Femur (tissue), 1 donor: ENCODE results near the gene LIN52.

Source experiments
- DNase-seq: peaks from one replicate; pipeline ENCODE4 v3.0.0-alpha.2; 2017

LIN52 gene

DNA sequence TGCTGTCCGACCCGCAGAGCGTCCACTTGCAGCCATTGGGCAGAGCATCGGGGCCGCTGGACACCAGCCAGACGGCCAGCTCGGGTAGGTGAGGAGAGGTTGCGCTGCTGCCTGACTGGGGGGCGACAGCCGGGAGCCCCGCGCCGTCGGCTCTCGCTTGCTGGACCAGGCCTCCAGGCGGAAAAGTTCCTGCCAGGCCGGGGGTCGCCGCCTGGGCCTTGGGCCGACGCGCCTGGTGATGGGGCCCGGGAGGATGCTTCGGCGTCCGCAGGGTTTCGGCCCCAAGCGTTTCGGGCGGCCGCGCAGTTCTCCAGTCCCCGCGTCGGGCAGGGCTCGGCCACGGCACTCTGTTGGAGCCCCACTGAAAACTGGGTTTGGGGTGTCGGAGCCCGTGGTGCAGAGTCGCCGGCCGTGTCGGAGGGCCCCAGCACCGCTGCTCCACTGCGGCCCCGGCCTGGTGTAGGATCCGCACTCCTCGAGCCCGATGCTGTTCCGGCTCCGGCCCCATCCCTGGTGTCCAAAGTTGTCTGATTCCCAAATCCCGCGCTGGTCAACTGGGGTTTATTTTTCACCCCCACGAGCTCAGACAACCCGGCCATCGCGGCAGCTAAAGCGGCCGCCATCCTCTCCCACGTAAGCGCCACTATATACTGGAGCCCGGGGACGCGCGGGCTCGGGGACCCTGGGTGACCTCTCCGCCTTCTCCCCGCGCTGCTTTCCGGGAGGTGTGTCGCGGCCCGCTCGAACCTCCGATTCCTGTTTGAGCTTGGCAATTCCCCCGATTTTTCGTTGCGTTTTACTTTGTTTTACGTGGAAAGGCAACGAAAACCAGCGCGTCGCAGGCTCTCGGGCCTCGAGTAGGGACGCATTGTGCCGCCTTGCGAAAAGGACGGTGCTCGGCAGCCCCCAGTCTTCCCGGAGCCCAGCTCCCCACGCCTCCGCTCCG is 155.4 kb downstream of the LIN52 start:
- DNase-seq: no peak

DNA sequence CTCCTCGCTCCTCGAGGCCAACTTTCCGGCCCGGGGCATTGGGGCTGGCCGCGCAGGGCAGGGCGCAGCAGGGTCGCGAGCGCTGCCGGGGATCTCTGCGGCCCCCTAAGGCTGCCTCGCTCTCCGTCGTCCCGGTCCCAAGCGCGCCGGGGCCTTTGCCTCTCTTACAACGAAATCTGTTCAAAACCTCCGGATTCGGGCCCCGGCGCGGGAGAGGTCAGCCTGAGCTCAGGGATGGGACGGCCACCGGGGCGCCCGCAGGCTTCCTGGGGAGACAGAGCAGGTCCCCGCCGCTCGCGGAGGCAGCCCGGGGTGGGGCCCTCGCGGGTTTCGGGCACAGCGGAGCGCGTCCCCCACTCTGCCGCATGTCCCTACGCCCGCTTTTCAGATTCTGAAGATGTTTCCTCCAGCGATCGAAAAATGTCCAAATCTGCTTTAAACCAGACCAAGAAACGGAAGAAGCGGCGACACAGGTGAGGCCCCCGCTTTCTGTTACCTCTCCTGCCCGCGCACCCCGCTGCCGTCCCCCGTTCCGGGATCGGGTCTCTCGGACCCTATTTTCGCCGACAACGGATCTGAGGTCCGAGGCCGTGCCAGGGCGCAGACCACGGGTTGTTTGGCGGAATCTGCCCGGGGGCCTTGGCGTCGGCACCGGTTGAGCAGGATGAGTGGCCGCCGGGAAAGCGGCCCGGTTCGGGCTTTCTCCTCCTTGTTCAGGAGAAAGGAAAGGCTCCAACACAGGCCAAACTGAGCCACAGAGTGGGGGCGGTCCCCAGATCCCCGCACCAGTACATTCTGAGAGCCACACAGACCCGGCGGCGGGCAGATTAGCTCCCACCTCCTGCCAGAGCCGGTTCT is 156.3 kb downstream of the LIN52 start:
- no peak for DNase-seq

- no peak for DNase-seq
These were observed 156.9 kb downstream of the LIN52 start for GRCh38 chr14:74241652-74242017.

DNA sequence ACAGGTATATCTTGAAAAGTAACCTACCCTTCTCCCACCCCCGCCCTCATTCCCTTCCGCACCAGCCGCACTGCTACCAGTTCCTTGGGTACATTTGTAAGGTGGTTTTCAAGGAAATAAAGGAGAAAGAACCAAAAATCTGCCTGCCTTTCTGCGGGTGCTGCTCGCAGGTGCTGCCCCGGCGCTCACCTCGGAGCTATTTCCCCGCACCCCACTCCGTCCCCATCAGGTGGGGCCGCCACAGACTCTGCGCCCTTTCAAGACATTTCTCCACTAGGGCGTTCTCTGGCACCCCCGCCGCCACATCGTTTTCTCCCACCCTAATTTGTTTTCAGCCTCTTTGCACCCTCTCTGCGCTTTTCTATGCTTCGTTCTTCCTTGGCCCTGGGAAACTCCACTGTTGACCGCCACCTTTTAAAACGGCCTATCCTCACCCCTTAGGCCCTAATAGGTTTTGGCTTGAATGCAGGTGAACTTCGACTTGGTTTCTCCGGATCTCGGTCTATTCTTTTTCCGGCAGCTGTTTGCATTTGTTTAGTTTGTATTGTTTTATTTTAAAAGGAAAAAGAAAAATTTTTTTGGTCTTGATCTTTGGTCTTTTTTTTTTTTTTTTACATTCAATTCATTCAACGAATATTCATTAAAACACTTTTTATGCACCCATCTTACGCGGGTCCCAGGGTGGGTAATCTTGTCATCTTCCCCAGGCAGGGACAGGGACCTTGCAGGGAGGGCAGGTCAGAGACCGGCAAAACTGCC is 157.4 kb downstream of the LIN52 start:
- no peak for DNase-seq

DNA sequence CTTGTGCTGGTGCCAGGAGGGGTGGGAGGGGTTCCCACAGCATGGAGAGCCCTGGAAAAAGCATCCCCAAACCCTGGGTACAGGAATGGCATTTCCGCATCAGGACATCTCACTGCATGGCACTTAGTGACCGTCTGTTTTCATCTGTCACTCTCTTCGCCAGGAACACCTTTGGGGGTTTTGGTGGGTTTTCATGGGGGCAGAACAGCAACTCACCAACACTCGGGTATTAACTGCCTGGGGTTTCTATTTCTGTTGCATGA is 158.0 kb downstream of the LIN52 start:
- DNase-seq: no peak

- no peak for DNase-seq
These were observed 158.3 kb downstream of the LIN52 start for GRCh38 chr14:74243051-74243450.

DNA sequence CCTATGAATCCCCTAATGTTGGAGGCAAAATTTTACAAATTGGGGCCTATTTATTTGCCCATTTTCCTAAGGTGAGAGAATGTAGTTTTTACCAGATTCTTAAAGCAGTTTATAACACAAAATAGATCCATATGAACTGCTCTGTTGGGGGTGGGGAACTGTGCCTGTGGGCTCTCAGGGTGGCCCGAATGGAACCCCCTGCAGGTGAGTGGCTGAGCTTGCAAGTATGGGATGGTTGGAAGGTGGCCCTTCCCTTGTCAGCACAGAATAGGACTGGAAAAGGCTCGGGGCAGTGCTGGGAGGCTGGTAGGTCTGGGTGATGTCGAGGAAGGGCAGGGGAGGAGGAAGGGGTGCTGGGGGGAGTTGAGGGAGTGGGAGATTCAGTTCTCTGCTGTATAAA is 159.4 kb downstream of the LIN52 start:
- no peak for DNase-seq

DNA sequence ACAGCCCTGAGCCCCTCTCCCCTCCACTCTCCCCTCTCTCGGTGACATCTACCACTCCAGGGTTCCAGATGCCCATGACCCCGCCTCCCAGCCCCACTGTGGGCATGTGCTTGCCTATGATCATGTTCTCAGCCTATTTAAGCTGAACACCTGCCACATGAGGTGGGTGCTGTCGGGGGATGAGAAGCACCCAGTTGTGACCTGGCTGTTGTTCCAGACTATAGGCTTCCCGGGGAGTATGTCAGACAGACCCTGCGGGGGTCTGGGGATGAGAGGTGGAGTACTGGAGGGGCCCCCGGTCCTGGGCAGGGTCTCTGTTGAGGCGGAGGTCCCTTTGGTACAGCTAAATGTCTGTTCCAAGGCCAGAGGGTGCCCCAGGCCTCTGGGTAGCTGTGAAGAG is 160.5 kb downstream of the LIN52 start:
- no peak for DNase-seq

GRCh38 chr14:74246542-74246941 is 161.8 kb downstream of the LIN52 start:
- DNase-seq: no peak

DNA sequence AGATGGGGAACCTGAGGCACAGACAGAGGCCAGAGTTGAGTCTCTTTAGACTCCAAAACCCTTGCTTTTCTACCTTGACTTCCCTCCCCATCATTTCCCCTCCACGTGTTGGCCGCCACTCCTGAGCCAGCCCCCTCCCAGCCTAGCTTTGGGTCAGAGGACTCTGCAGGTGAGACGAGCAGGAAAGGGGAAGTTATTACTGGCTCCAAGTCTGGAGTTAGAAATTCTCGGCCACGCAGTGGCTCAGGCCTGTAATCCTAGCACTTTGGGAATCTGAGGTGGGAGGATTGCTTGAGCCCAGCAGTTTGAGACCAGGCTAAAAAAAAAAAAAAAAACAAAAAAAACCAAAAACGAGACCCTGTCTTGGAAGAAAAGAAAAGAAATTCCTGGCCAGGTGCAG is 163.3 kb downstream of the LIN52 start:
- no peak for DNase-seq

DNA sequence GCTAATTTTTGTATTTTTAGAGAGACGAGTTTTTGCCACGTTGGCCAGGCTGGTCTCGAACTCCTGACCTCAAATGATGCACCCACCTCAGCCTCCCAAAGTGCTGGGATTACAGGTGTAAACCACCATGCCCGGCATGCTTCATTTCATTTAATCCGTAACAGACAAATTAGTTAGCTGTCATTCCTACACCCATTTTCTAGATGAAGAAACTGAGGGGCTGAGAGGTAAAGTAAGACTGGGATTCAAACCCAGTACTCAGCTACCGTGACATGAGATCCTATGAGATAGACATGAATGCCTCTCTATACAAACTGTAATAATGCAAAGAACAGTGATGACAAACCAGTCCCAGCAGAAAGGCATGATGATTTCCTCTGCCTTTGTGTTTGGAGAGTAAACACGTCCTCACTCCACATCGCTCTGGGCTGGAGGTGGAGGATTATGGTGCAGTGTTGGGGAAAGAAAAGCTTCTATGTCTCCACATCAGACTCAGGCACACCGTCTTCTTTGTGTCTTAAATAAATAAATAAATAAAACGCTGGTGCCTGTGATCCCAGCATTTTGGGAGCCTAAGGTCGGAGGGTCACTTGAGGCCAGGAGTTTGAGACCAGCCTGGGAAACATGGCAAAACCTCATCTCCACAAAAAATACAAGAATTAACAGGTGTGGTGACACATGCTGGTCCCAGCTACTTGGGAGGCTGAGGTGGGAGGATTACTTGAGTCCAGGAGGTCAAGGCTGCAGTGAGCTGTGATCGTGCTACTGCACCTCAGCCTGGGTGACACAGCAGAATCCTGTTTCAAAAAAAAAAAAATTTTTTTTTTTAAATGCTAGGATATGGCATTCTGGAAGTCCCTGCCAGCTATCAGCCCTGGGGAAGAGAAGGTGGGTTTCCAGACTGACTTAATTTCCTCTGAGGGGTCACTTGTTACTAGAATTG is 164.9 kb downstream of the LIN52 start:
- no peak for DNase-seq
